Stimulated activated CD4-positive, alpha-beta T cell treated with anti-CD3 and anti-CD28 coated beads, Interleukin-1b, Interleukin-23, amount 100 ng/mL, for 4 hours (primary cell): ENCODE results near the gene SAFB.
"Not testable (repeated sequence)": the region's sequence is repeated elsewhere in the genome, so short reads cannot be mapped to it uniquely, and the experiment has no call there.

Experiments
- DNase-seq, 2 donors: peaks; one replicate each; pipeline ENCODE4 v3.0.0-alpha.2; 2020; ENCODE audit warnings: low read depth in 2 of 2

The SAFB gene

GRCh38 chr19:5697022-5697889, 74.4 kb downstream of the SAFB start:
- no peak for DNase-seq

- DNase-seq, result no peak
Observed at GRCh38 chr19:5697890-5698634, 75.2 kb downstream of the SAFB start.

GRCh38 chr19:5698635-5699422, 75.9 kb downstream of the SAFB start:
- no peak for DNase-seq

GRCh38 chr19:5700455-5701092, 77.7 kb downstream of the SAFB start:
- no peak for DNase-seq

GRCh38 chr19:5702053-5702410, 79.1 kb downstream of the SAFB start:
- DNase-seq, result not testable (repeated sequence)

- DNase-seq, result no peak
Observed at GRCh38 chr19:5703819-5704818, 81.2 kb downstream of the SAFB start.

GRCh38 chr19:5705552-5705951, 82.7 kb downstream of the SAFB start:
- DNase-seq, result no peak

GRCh38 chr19:5706876-5707573, 84.1 kb downstream of the SAFB start:
- no peak for DNase-seq

GRCh38 chr19:5707576-5708575, 85.0 kb downstream of the SAFB start:
- DNase-seq, result no peak

- DNase-seq, result no peak
Observed at GRCh38 chr19:5711025-5711424, 88.1 kb downstream of the SAFB start.

- DNase-seq, result no peak
Observed at GRCh38 chr19:5711713-5712161, 88.9 kb downstream of the SAFB start.

- DNase-seq, result no peak
Observed at GRCh38 chr19:5713228-5713627, 90.3 kb downstream of the SAFB start.

GRCh38 chr19:5714816-5715215, 91.9 kb downstream of the SAFB start:
- DNase-seq, result no peak

GRCh38 chr19:5717215-5717935, 94.5 kb downstream of the SAFB start:
- no peak for DNase-seq
